CD4-positive, alpha-beta T cell (primary cell): ENCODE results near the gene COMP. TPM values are rescaled to one million over a fixed set of nuclear protein-coding genes. Genes with fewer than 3 reads are reported as not detected.

Experiments
- ATAC-seq: fragments of 200-7000 bp; cut with Tn5 transposase; one replicate; pipeline ENCODE4 v1.10.0; 2022; ENCODE audit warnings: mild to moderate bottlenecking; ENCODE audit not compliant: poor library complexity
- CTCF ChIA-PET: fragments of 350-600 bp; sonication (Branson Sonifier 250); formaldehyde crosslinking; loops from one replicate; lab custom pipeline; 2021; ENCODE audit warnings: antibody characterized with exemption, inconsistent platforms; lab: Charles Lee
- POLR2A ChIA-PET: fragments of 350-600 bp; sonication (Branson Sonifier 250); formaldehyde crosslinking; loops from one replicate; lab custom pipeline; 2021; ENCODE audit warnings: antibody characterized with exemption, inconsistent platforms; lab: Charles Lee
- DNase-seq, 14 experiments: peaks; one replicate each; pipeline ENCODE4 v3.0.0-alpha.2; 2013 to 2020; ENCODE audit warnings: mixed read lengths in 2 of 14
- H3K27ac ChIP-seq, 2 donors: one replicate each; pipeline versions ENCODE4 v1.5.1 to v1.7.0; 2013; ENCODE audit warnings: low read length in 2 of 2, low read depth in 1 of 2, mild to moderate bottlenecking in 1 of 2
- H3K27me3 ChIP-seq, 2 experiments: 1 replicate in 1 of 2; 2 replicates in 1 of 2; pipeline versions ENCODE4 v1.6.1 to v1.7.0; 2013; ENCODE audit warnings: low read length in 2 of 2, control low read depth in 1 of 2, mild to moderate bottlenecking in 1 of 2, moderate library complexity in 1 of 2; ENCODE audit not compliant: insufficient read depth in 2 of 2, control insufficient read depth in 1 of 2
- H3K36me3 ChIP-seq: one replicate; pipeline ENCODE4 v1.6.1; 2013; ENCODE audit warnings: low read length, control low read depth; ENCODE audit not compliant: insufficient read depth
- H3K4me1 ChIP-seq: one replicate; pipeline ENCODE4 v1.6.1; 2013; ENCODE audit warnings: low read length, control low read depth; ENCODE audit not compliant: insufficient read depth
- H3K4me3 ChIP-seq: one replicate; pipeline ENCODE4 v1.5.1; 2013; ENCODE audit warnings: mild to moderate bottlenecking, low read length, moderate library complexity
- H3K9me3 ChIP-seq, 2 experiments: 1 replicate in 1 of 2; 2 replicates in 1 of 2; pipeline versions ENCODE4 v1.6.1 to v1.7.0; 2013; ENCODE audit warnings: low read length in 2 of 2, mild to moderate bottlenecking in 2 of 2, control low read depth in 1 of 2, moderate library complexity in 1 of 2; ENCODE audit not compliant: control insufficient read depth in 1 of 2, insufficient read depth in 1 of 2
- H3K27ac Mint-ChIP-seq: one replicate; pipeline ENCODE4 v1.8.0; 2020; ENCODE audit warnings: mixed read lengths
- H3K27me3 Mint-ChIP-seq: one replicate; pipeline ENCODE4 v1.8.0; 2021; ENCODE audit warnings: mixed read lengths
- H3K36me3 Mint-ChIP-seq: one replicate; pipeline ENCODE4 v1.8.0; 2021; ENCODE audit warnings: low read depth, mixed read lengths
- H3K4me1 Mint-ChIP-seq: one replicate; pipeline ENCODE4 v1.8.0; 2021; ENCODE audit warnings: low read depth, mixed read lengths
- H3K4me3 Mint-ChIP-seq: one replicate; pipeline ENCODE4 v1.8.0; 2020; ENCODE audit warnings: mild to moderate bottlenecking, mixed read lengths
- H3K9me3 Mint-ChIP-seq: one replicate; pipeline ENCODE4 v1.8.0; 2020; ENCODE audit warnings: mixed read lengths
- intact Hi-C, 2 experiments: fragments of 100-400 bp; cut with DNase I in 1 of 2; cut with micrococcal nuclease in 1 of 2; formaldehyde crosslinking; loops; one replicate each; pipeline versions ENCODE4 v1.15.1 to v1.9.0; 2023 to 2025; cut with DNase I, micrococcal nuclease
- total RNA-seq, 174 experiments: library from RNA in 2 of 174; stranded (reverse) in 2 of 174; gene quantifications; one replicate each; pipeline ENCODE4 v1.2.3 and lab custom pipeline; 2021 to 2026
- TF ChIP-seq, protein P1 (sequence below): fragments of 200-600 bp; IDR thresholded peaks from one replicate; pipeline ENCODE4 v1.8.0; 2022; ENCODE audit warnings: antibody characterized with exemption, mild to moderate bottlenecking

The COMP gene
- total RNA-seq, 2 experiments from 2014 or later = not detected

- H3K27me3 ChIP-seq = no peaks in the 10 kb centered on the region
- POLR2A ChIA-PET = interaction anchor here (0.6 to 2.2 kb wide), 21 partner anchors 8 to 973 kb away, joined by 3 to 22 read pairs (median 6); partner anchors contain the start of genes COPE, DDX49, ELL and FKBP8
- peaks cover 45% of the 10 kb centered on the region for H3K4me1 ChIP-seq
- DNase-seq (peak; percentile 90 to 99 (median 96)), ATAC-seq (peak; percentile 75)
- Mint-ChIP-seq H3K9me3 (no peaks in the 10 kb centered on the region), H3K27ac (peak within 1 kb of the TSS; percentile 88), H3K27me3 (no peaks in the 10 kb centered on the region), H3K4me3 (peak within 1 kb of the TSS; percentile 89), H3K36me3 (peaks cover 37% of the 10 kb centered on the region), H3K4me1 (peaks cover 39% of the 10 kb centered on the region)
- peaks cover 0 to 8% of the 10 kb centered on the region in 2 experiments for H3K9me3 ChIP-seq
- intact Hi-C loops = loop anchor here in 1 of 2 experiments (5.0 kb wide), 6 partner anchors 86 to 629 kb away; partner anchors contain the start of genes COPE, DDX49, ELL and KLHL26
- peak within 1 kb of the TSS; percentile 64 for H3K4me3 ChIP-seq
- CTCF ChIA-PET = interaction anchor here (1.0 to 2.3 kb wide), 4 partner anchors 12 to 380 kb away, joined by 3 to 15 read pairs (median 4); no protein-coding TSS in a partner anchor
- TF ChIP-seq, protein P1, sequence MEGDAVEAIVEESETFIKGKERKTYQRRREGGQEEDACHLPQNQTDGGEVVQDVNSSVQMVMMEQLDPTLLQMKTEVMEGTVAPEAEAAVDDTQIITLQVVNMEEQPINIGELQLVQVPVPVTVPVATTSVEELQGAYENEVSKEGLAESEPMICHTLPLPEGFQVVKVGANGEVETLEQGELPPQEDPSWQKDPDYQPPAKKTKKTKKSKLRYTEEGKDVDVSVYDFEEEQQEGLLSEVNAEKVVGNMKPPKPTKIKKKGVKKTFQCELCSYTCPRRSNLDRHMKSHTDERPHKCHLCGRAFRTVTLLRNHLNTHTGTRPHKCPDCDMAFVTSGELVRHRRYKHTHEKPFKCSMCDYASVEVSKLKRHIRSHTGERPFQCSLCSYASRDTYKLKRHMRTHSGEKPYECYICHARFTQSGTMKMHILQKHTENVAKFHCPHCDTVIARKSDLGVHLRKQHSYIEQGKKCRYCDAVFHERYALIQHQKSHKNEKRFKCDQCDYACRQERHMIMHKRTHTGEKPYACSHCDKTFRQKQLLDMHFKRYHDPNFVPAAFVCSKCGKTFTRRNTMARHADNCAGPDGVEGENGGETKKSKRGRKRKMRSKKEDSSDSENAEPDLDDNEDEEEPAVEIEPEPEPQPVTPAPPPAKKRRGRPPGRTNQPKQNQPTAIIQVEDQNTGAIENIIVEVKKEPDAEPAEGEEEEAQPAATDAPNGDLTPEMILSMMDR = no peak
- H3K36me3 ChIP-seq = peaks cover 15% of the 10 kb centered on the region
- H3K27ac ChIP-seq = peak within 1 kb of the TSS; percentile 64 to 81
Measured at GRCh38 chr19:18831524-18832305, 40.6 kb upstream of the COMP start, which contains the start of gene UPF1. UPF1 (plus strand) TSS chr19:18831959; CDS start chr19:18832210, 251 bp downstream.

DNA sequence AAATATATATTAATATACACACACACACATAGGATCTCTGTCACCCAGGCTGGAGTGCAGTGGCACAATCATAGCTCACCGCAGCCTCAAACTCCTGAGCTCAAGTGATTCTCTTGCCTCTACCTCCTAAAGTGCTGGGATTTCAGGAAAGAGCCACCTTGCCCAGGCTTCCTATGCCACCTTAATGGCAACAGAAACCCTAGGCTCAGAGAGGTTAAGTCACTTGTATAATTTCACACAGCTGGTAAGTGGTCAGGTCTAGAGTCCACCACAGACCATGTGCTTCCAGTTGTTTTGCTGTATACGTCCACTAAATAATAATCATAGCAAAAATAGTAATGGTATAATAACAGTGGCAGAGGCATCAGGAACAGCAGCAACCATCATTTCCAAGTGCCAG, 39.4 kb upstream of the COMP start:
- intact Hi-C loops = loop anchor here in 1 of 2 experiments (5.0 kb wide), 6 partner anchors 87 to 628 kb away; partner anchors contain the start of genes COPE, DDX49, ELL and KLHL26
- Mint-ChIP-seq H3K36me3 (peaks cover 27% of the 10 kb centered on the region), H3K4me1 (peaks cover 27% of the 10 kb centered on the region), H3K9me3 (no peaks in the 10 kb centered on the region), H3K27me3 (no peaks in the 10 kb centered on the region), H3K27ac (no peak overlapping the region), H3K4me3 (peak overlapping the region; percentile 78)
- H3K4me1 ChIP-seq = peaks cover 33% of the 10 kb centered on the region
- DNase-seq (no peak), ATAC-seq (no peak)
- ChIA-PET CTCF (interaction anchor here (2.3 kb wide), 1 partner anchor 16 kb away, joined by 15 read pairs; no protein-coding TSS in a partner anchor), POLR2A (no interaction called here)
- H3K9me3 ChIP-seq = peaks cover 0 to 8% of the 10 kb centered on the region in 2 experiments
- TF ChIP-seq, protein P1 = no peak
- no peaks in the 10 kb centered on the region for H3K27me3 ChIP-seq
- peaks cover 12% of the 10 kb centered on the region for H3K36me3 ChIP-seq
- H3K27ac ChIP-seq = no peak overlapping the region
- no peak overlapping the region for H3K4me3 ChIP-seq

DNA sequence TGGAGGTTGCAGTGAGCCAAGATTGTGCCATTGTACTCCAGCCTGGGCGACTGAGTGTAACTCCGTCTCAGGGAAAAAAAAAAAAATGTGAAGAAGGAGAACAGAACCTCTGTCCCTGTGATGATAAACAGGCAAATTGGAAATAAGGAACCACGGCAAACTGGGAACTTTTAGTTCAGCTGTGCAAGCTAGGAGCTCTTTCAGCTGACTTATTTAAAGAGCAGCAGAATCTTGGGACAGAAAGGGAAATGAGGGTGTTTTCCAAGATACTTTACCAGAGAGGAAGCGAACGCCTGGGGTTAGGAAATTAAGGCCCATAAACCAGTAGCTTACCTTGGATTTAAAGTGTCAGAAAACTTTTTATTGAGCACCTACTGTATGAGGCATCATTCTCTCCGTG, 37.7 kb upstream of the COMP start:
- no peaks in the 10 kb centered on the region for H3K9me3 Mint-ChIP-seq
- intact Hi-C loops = no loop called here
- Histone ChIP-seq H3K4me1 (peaks cover 16% of the 10 kb centered on the region), H3K27me3 (no peaks in the 10 kb centered on the region), H3K9me3 (peaks cover 0 to 8% of the 10 kb centered on the region in 2 experiments), H3K36me3 (no peaks in the 10 kb centered on the region), H3K27ac (no peak overlapping the region), H3K4me3 (no peak overlapping the region)
- H3K27ac Mint-ChIP-seq = no peak overlapping the region
- POLR2A ChIA-PET = no interaction called here
- DNase-seq = no peak
- H3K27me3 Mint-ChIP-seq = no peaks in the 10 kb centered on the region
- TF ChIP-seq, protein P1 = no peak
- CTCF ChIA-PET = interaction anchor here (1.2 kb wide), 2 partner anchors 18 to 91 kb away, joined by 3 to 4 read pairs; partner anchors contain the start of genes COPE and DDX49
- no peak overlapping the region for H3K4me3 Mint-ChIP-seq
- no peak for ATAC-seq
- H3K36me3 Mint-ChIP-seq = peaks cover 11% of the 10 kb centered on the region
- peaks cover 11% of the 10 kb centered on the region for H3K4me1 Mint-ChIP-seq
